ENCODE results near the gene CSRNP3. TPM values are rescaled to one million over a fixed set of nuclear protein-coding genes. Genes with fewer than 3 reads are reported as not detected.

The CSRNP3 gene
- total RNA-seq, 4 donors from 2014 or later = 0.51 to 2.4 (median 1.1) TPM

- TF ChIP-seq CTCF (IDR thresholded peaks at IDR 0.05; ENCODE audit: low read depth) = no peak
Observed at GRCh38 chr2:165631089-165631488, 161.6 kb downstream of the CSRNP3 start.

- TF ChIP-seq CTCF (IDR thresholded peaks at IDR 0.05; ENCODE audit: low read depth) = no peak
Observed at GRCh38 chr2:165632594-165632993, 163.1 kb downstream of the CSRNP3 start.

GRCh38 chr2:165633431-165633830, 163.9 kb downstream of the CSRNP3 start:
- no peak for TF ChIP-seq CTCF (IDR thresholded peaks at IDR 0.05; ENCODE audit: low read depth)

GRCh38 chr2:165634282-165634681, 164.8 kb downstream of the CSRNP3 start:
- no peak for TF ChIP-seq CTCF (IDR thresholded peaks at IDR 0.05; ENCODE audit: low read depth)

GRCh38 chr2:165634855-165635254, 165.4 kb downstream of the CSRNP3 start:
- no peak for TF ChIP-seq CTCF (IDR thresholded peaks at IDR 0.05; ENCODE audit: low read depth)

- no peak for TF ChIP-seq CTCF (IDR thresholded peaks at IDR 0.05; ENCODE audit: low read depth)
Observed at GRCh38 chr2:165635532-165635931, 166.0 kb downstream of the CSRNP3 start.

GRCh38 chr2:165636959-165637358, 167.5 kb downstream of the CSRNP3 start:
- TF ChIP-seq CTCF (IDR thresholded peaks at IDR 0.05; ENCODE audit: low read depth) = no peak
